ENCODE data around the gene LRMDA. TPM values are rescaled to one million over a fixed set of nuclear protein-coding genes. Genes with fewer than 3 reads are reported as not detected.

LRMDA gene
- total RNA-seq, 1 donor from 2014 or later, result not detected

DNA sequence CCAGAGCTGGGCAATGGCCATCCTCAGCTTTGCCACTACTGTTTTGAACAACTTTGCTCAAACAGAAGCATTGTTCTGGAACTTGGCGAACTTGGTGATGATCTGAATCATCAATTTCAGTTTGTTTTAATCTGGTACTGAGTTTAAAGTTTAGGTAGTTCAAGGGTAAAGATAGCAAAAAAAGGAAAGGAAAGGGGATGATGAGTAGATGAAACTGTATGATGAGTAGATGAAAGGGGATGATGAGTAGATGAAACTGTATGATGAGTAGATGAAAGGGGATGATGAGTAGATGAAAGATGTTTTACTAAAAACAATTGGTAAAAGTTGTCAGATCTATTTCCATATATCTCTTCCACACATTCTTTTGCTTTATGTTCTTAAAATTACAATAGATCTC, 737.0 kb downstream of the LRMDA start:
- no peaks in the 10 kb centered on the region for H3K27me3 Mint-ChIP-seq
- TF ChIP-seq, protein P1, sequence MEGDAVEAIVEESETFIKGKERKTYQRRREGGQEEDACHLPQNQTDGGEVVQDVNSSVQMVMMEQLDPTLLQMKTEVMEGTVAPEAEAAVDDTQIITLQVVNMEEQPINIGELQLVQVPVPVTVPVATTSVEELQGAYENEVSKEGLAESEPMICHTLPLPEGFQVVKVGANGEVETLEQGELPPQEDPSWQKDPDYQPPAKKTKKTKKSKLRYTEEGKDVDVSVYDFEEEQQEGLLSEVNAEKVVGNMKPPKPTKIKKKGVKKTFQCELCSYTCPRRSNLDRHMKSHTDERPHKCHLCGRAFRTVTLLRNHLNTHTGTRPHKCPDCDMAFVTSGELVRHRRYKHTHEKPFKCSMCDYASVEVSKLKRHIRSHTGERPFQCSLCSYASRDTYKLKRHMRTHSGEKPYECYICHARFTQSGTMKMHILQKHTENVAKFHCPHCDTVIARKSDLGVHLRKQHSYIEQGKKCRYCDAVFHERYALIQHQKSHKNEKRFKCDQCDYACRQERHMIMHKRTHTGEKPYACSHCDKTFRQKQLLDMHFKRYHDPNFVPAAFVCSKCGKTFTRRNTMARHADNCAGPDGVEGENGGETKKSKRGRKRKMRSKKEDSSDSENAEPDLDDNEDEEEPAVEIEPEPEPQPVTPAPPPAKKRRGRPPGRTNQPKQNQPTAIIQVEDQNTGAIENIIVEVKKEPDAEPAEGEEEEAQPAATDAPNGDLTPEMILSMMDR (IDR thresholded peaks at IDR 0.05), result no peak
- H3K4me3 Mint-ChIP-seq, result no peak overlapping the region
- H3K4me1 Mint-ChIP-seq, result no peaks in the 10 kb centered on the region
- ATAC-seq (ENCODE audit: low read depth) (no peak), DNase-seq (no peak)
- H3K36me3 Mint-ChIP-seq (ENCODE audit: low read depth), result no peaks in the 10 kb centered on the region
- CTCF ChIA-PET, result no interaction called here
- peaks cover 9% of the 10 kb centered on the region for H3K9me3 Mint-ChIP-seq
- intact Hi-C loops (cut with micrococcal nuclease), result no loop called here
- no peak overlapping the region for H3K27ac Mint-ChIP-seq
- POLR2A ChIA-PET, result no interaction called here

DNA sequence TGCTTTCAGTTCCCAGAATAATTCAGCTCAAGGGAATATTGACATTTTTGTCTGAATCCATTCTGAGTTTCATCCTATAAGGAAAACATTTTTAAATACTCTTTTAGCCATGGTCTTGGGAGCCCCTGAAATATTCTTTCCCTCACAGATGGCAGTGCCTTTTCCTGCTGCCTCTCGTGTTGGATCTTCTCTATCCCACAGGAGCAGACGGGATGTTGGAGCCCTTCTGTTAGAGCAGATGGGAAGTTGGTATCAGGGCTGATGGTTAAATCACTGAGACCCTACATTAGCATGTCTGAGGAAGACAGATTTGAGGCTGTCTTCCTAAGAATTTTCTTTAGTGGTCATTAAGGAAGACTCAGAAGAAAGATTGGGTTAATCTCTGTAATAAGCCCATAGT, 737.8 kb downstream of the LRMDA start:
- Mint-ChIP-seq H3K27ac (no peak overlapping the region), H3K9me3 (peaks cover 12% of the 10 kb centered on the region), H3K4me3 (no peak overlapping the region), H3K4me1 (no peaks in the 10 kb centered on the region), H3K36me3 (ENCODE audit: low read depth) (no peaks in the 10 kb centered on the region), H3K27me3 (no peaks in the 10 kb centered on the region)
- DNase-seq (no peak), ATAC-seq (ENCODE audit: low read depth) (no peak)
- POLR2A ChIA-PET, result no interaction called here
- TF ChIP-seq, protein P1 (IDR thresholded peaks at IDR 0.05), result no peak
- intact Hi-C loops (cut with micrococcal nuclease), result no loop called here
- CTCF ChIA-PET, result no interaction called here

DNA sequence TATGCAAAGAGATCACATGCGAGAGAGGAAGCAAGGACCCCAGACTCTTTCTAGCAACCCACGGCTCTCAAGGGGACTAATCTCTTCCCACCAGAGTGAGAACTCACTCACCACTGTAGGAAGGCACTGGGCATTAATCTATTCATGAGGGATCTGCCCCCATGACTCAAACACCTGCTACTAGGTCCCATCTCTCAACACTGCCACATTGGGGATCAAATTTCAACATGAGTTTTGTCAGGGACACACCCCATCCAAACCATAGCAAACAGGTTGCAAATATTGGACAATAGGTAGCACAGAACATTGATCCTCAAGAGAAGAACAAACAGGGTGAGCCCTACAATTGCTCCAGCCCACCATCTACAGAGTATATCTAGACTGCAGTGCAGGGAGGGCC, 740.6 kb downstream of the LRMDA start:
- H3K4me1 Mint-ChIP-seq, result no peaks in the 10 kb centered on the region
- no peak overlapping the region for H3K4me3 Mint-ChIP-seq
- ATAC-seq (ENCODE audit: low read depth), result no peak
- peaks cover 3% of the 10 kb centered on the region for H3K9me3 Mint-ChIP-seq
- H3K27me3 Mint-ChIP-seq, result no peaks in the 10 kb centered on the region
- intact Hi-C loops (cut with micrococcal nuclease), result no loop called here
- TF ChIP-seq, protein P1 (IDR thresholded peaks at IDR 0.05), result no peak
- no peaks in the 10 kb centered on the region for H3K36me3 Mint-ChIP-seq (ENCODE audit: low read depth)
- ChIA-PET CTCF (no interaction called here), POLR2A (no interaction called here)
- DNase-seq, result no peak
- no peak overlapping the region for H3K27ac Mint-ChIP-seq

DNA sequence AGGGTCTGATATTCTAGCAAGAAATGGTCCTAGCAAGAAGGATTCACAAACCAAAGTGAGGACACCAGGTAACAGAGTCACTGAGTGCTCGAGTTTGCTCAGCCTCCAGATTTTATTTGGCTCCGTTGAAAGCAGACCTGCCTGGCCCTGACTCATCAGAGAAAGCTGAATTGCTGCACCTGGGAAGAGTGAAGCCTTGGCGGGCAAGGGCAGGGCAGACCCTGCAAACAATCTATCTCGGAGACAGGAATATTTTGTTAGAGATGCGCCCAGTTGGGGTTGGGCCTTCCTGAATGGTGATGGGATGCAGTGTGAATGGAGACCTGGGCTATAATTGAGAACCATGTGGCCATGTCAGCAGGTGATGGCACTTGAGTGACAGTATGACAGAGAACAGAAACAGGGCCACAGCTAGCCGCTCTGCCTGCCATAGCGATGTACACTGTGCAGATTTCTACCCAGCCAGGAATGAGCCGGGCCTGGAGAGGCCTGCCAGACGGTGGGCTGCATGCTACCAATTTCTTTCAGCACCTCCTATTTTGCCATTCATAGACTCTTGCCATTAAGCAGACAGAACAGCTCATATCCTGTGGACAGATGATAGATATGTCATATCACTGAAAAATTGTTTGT, 744.2 kb downstream of the LRMDA start:
- ChIA-PET POLR2A (no interaction called here), CTCF (no interaction called here)
- no peaks in the 10 kb centered on the region for H3K27me3 Mint-ChIP-seq
- no peak overlapping the region for H3K4me3 Mint-ChIP-seq
- intact Hi-C loops (cut with micrococcal nuclease), result no loop called here
- H3K36me3 Mint-ChIP-seq (ENCODE audit: low read depth), result no peaks in the 10 kb centered on the region
- peaks cover 3% of the 10 kb centered on the region for H3K9me3 Mint-ChIP-seq
- TF ChIP-seq, protein P1 (IDR thresholded peaks at IDR 0.05), result no peak
- H3K4me1 Mint-ChIP-seq, result no peaks in the 10 kb centered on the region
- H3K27ac Mint-ChIP-seq, result no peak overlapping the region
- no peak for DNase-seq
- ATAC-seq (ENCODE audit: low read depth), result no peak

DNA sequence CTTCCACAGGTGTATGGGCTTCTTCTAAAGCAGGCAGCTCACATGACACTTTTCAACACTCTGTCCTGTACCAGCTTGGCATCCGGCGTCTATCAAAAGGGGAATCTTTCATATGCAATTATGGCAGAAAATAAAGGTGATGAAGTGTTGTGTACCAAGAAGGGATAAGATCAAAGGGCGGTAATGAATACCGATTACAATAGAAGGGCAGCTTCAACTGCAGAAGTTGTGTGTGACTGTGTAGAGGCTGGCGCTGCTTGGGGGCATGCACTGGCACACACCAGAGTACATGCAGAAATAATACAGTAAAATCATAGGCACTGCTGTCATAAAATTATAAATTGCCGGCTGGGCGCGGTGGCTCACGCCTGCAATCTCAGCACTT, 744.7 kb downstream of the LRMDA start:
- Mint-ChIP-seq H3K27me3 (no peaks in the 10 kb centered on the region), H3K4me1 (no peaks in the 10 kb centered on the region), H3K4me3 (no peak overlapping the region), H3K36me3 (ENCODE audit: low read depth) (no peaks in the 10 kb centered on the region), H3K27ac (no peak overlapping the region), H3K9me3 (peaks cover 3% of the 10 kb centered on the region)
- intact Hi-C loops (cut with micrococcal nuclease), result no loop called here
- POLR2A ChIA-PET, result no interaction called here
- CTCF ChIA-PET, result no interaction called here
- DNase-seq, result no peak
- no peak for ATAC-seq (ENCODE audit: low read depth)
- TF ChIP-seq, protein P1 (IDR thresholded peaks at IDR 0.05), result no peak

All from activated B cell treated with CpG ODN at 0.5 μM for 24 hours (primary cell).